H1 (cell line): ENCODE data around the gene LCP1. TPM values are rescaled to one million over a fixed set of nuclear protein-coding genes. Genes with fewer than 3 reads are reported as not detected.

ENCODE experiments used
- CTCF ChIA-PET: fragments of 300-600 bp; sonication (Branson Sonifier 250); formaldehyde crosslinking; loops from one replicate; lab custom pipeline; 2021; ENCODE audit not compliant: partially characterized antibody; lab: Charles Lee
- POLR2A ChIA-PET: fragments of 300-600 bp; sonication (Branson Sonifier 250); formaldehyde crosslinking; loops from one replicate; lab custom pipeline; 2021; ENCODE audit warnings: inconsistent platforms; ENCODE audit not compliant: partially characterized antibody; lab: Charles Lee
- DNase-seq, 2 experiments: peaks; one replicate each; pipeline versions ENCODE4 v3.0.0 to v3.0.0-alpha.2; 2010 to 2022; ENCODE audit warnings: low spot score in 2 of 2, low read depth in 1 of 2, mixed read lengths in 1 of 2
- FAIRE-seq: peaks from 2 replicates; lab custom pipeline; 2011; peaks lifted over from hg19 to GRCh38; lab: Jason Lieb, UNC
- H2AFZ ChIP-seq: 2 replicates; pipeline ENCODE4 v1.8.1; 2012; ENCODE audit warnings: low read length, inconsistent platforms
- H2AK5ac ChIP-seq: 2 replicates; pipeline ENCODE4 v1.6.1; 2013; ENCODE audit warnings: low read depth, low read length
- H2BK120ac ChIP-seq: replicated peaks from 2 replicates; pipeline ENCODE3; 2013; ENCODE audit warnings: low read depth, low read length, inconsistent platforms
- H2BK12ac ChIP-seq: 2 replicates; pipeline ENCODE4 v1.6.1; 2013; ENCODE audit warnings: low read depth, low read length
- H2BK15ac ChIP-seq: 2 replicates; pipeline ENCODE4 v1.6.1; 2013; ENCODE audit warnings: low read length
- H2BK20ac ChIP-seq: 2 replicates; pipeline ENCODE4 v1.6.1; 2013; ENCODE audit warnings: low read length
- H2BK5ac ChIP-seq: 2 replicates; pipeline ENCODE4 v1.6.1; 2013; ENCODE audit warnings: low read depth, low read length
- H3K14ac ChIP-seq: 2 replicates; pipeline ENCODE4 v1.6.1; 2013; ENCODE audit warnings: inconsistent platforms; ENCODE audit not compliant: insufficient read length
- H3K18ac ChIP-seq: 2 replicates; pipeline ENCODE4 v1.6.1; 2013; ENCODE audit warnings: low read length; ENCODE audit errors: extremely low read depth
- H3K23ac ChIP-seq: 2 replicates; pipeline ENCODE4 v1.6.1; 2013; ENCODE audit warnings: inconsistent platforms; ENCODE audit not compliant: insufficient read length
- H3K23me2 ChIP-seq: 2 replicates; pipeline ENCODE4 v1.6.1; 2013; ENCODE audit warnings: low read depth, low read length
- H3K27ac ChIP-seq: 2 replicates; pipeline ENCODE4 v1.6.1; 2011; ENCODE audit warnings: low read depth, low read length, inconsistent platforms
- H3K27me3 ChIP-seq, 4 experiments: replicated peaks in 1 of 4; 1 replicate in 1 of 4; 2 replicates in 3 of 4; pipeline versions ENCODE4 v1.6.1 to v1.8.1; 2011 to 2013; ENCODE audit warnings: low read length in 3 of 4, mild to moderate bottlenecking in 3 of 4, inconsistent platforms in 2 of 4, mixed read lengths in 2 of 4, moderate library complexity in 1 of 4; ENCODE audit not compliant: control insufficient read depth in 3 of 4, insufficient read depth in 3 of 4; ENCODE audit errors: extremely low read depth in 1 of 4
- H3K36me3 ChIP-seq, 4 experiments: 2 replicates each; pipeline versions ENCODE4 v1.6.1 to v1.8.1; 2011 to 2013; ENCODE audit warnings: mild to moderate bottlenecking in 4 of 4, low read length in 3 of 4, moderate library complexity in 2 of 4, control low read depth in 1 of 4, inconsistent platforms in 1 of 4; ENCODE audit not compliant: insufficient read depth in 4 of 4, control insufficient read depth in 2 of 4
- H3K4ac ChIP-seq: replicated peaks from 2 replicates; pipeline ENCODE3; 2013; ENCODE audit warnings: low read length, low read depth, mixed read lengths, inconsistent platforms; ENCODE audit not compliant: insufficient read length
- H3K4me1 ChIP-seq, 4 experiments: replicated peaks in 1 of 4; 1 replicate in 1 of 4; 2 replicates in 3 of 4; pipeline versions ENCODE4 v1.6.1 to v1.8.1; 2011 to 2013; ENCODE audit warnings: low read length in 3 of 4, inconsistent platforms in 2 of 4, mixed read lengths in 1 of 4; ENCODE audit not compliant: insufficient read depth in 4 of 4, control insufficient read depth in 3 of 4
- H3K4me2 ChIP-seq, 2 experiments: 2 replicates each; pipeline versions ENCODE4 v1.6.1 to v1.8.1; 2011 to 2013; ENCODE audit warnings: low read depth in 2 of 2, low read length in 2 of 2, control low read depth in 1 of 2, inconsistent platforms in 1 of 2, mild to moderate bottlenecking in 1 of 2; ENCODE audit not compliant: insufficient read depth in 1 of 2
- H3K4me3 ChIP-seq, 4 experiments: fragments of 200-600, 300-600 bp in 1 of 4; sonication (generic), shearing (Covaris generic), sonication (Bioruptor Twin) in 1 of 4; 2 replicates each; pipeline versions ENCODE4 v1.5.1 to v1.8.1; 2011 to 2016; ENCODE audit warnings: low read length in 4 of 4, low read depth in 3 of 4, control low read depth in 2 of 4, inconsistent platforms in 2 of 4, mild to moderate bottlenecking in 2 of 4, mixed read lengths in 1 of 4, moderate library complexity in 1 of 4; ENCODE audit not compliant: insufficient read depth in 2 of 4; ENCODE audit errors: extremely low read depth in 1 of 4
- H3K56ac ChIP-seq: replicated peaks from 2 replicates; pipeline ENCODE3; 2013; ENCODE audit warnings: low read depth, mild to moderate bottlenecking, mixed read lengths, low read length, inconsistent platforms; ENCODE audit not compliant: insufficient read length
- H3K79me1 ChIP-seq: 2 replicates; pipeline ENCODE4 v1.6.1; 2013; ENCODE audit warnings: low read depth, low read length, control low read depth
- H3K79me2 ChIP-seq, 2 experiments: 2 replicates each; pipeline versions ENCODE4 v1.6.1 to v1.8.1; 2012 to 2013; ENCODE audit warnings: low read length in 2 of 2, mild to moderate bottlenecking in 2 of 2, inconsistent platforms in 1 of 2; ENCODE audit not compliant: insufficient read depth in 2 of 2, control insufficient read depth in 1 of 2
- H3K9ac ChIP-seq, 4 experiments: replicated peaks in 1 of 4; 1 replicate in 1 of 4; 2 replicates in 3 of 4; pipeline versions ENCODE4 v1.6.1 to v1.8.1; 2011 to 2013; ENCODE audit warnings: low read depth in 3 of 4, low read length in 3 of 4, control low read depth in 2 of 4, mild to moderate bottlenecking in 2 of 4, moderate library complexity in 2 of 4, inconsistent platforms in 1 of 4; ENCODE audit errors: extremely low read depth in 1 of 4
- H3K9me3 ChIP-seq, 2 experiments: 2 replicates each; pipeline versions ENCODE4 v1.6.1 to v1.8.1; 2012 to 2013; ENCODE audit warnings: mild to moderate bottlenecking in 2 of 2, moderate library complexity in 2 of 2, control low read depth in 1 of 2, inconsistent platforms in 1 of 2, low read depth in 1 of 2, low read length in 1 of 2, mixed read lengths in 1 of 2; ENCODE audit not compliant: insufficient read depth in 2 of 2
- H4K20me1 ChIP-seq, 2 experiments: replicated peaks in 1 of 2; 2 replicates each; pipeline versions ENCODE3 to v1.8.1; 2011 to 2013; ENCODE audit warnings: inconsistent platforms in 2 of 2, low read length in 2 of 2, mild to moderate bottlenecking in 1 of 2; ENCODE audit not compliant: insufficient read depth in 2 of 2, control insufficient read depth in 1 of 2
- H4K5ac ChIP-seq: 2 replicates; pipeline ENCODE4 v1.6.1; 2013; ENCODE audit warnings: low read length, low read depth, mixed read lengths, inconsistent platforms; ENCODE audit not compliant: insufficient read length
- H4K8ac ChIP-seq: 2 replicates; pipeline ENCODE4 v1.8.0; 2013; ENCODE audit warnings: mild to moderate bottlenecking, moderate library complexity, low read length, inconsistent platforms; ENCODE audit not compliant: insufficient read depth; ENCODE audit errors: extremely low read depth
- H4K91ac ChIP-seq: replicated peaks from 2 replicates; pipeline ENCODE3; 2013; ENCODE audit warnings: low read length, mixed read lengths, inconsistent platforms; ENCODE audit not compliant: insufficient read length
- ASH2L ChIP-seq: fragments of 200-600, 300-600 bp; sonication (generic); IDR thresholded peaks from one replicate; pipeline ENCODE4 v1.7.1; 2017; ENCODE audit warnings: low read length
- BCL11A ChIP-seq, 2 experiments: IDR thresholded peaks; one replicate each; pipeline ENCODE4 v1.6.1; 2011; ENCODE audit warnings: low read depth in 2 of 2, low read length in 2 of 2, mild to moderate bottlenecking in 2 of 2
- CBX8 ChIP-seq: fragments of 300-800, 300-1000 bp; sonication (generic); IDR thresholded peaks from 2 replicates; pipeline ENCODE4 v1.7.1; 2016; ENCODE audit warnings: low read depth, low read length, borderline replicate concordance
- CTBP2 ChIP-seq: IDR thresholded peaks from 2 replicates; pipeline ENCODE4 v1.7.0; 2011; ENCODE audit warnings: borderline replicate concordance, mild to moderate bottlenecking, moderate library complexity, mixed read lengths, low read length; ENCODE audit not compliant: insufficient read depth, insufficient read length
- CTCF ChIP-seq, 3 experiments: IDR thresholded peaks; 1 replicate in 2 of 3; 2 replicates in 1 of 3; pipeline versions ENCODE4 v1.5.1 to v1.6.1; 2011; ENCODE audit warnings: low read length in 3 of 3, mild to moderate bottlenecking in 3 of 3, inconsistent platforms in 2 of 3, low read depth in 1 of 3, moderate library complexity in 1 of 3; ENCODE audit not compliant: insufficient read depth in 1 of 3; ENCODE audit errors: control extremely low read depth in 1 of 3
- FOSL1 ChIP-seq: IDR thresholded peaks from 2 replicates; pipeline ENCODE4 v1.6.1; 2011; ENCODE audit warnings: mild to moderate bottlenecking, low read depth, low read length, moderate library complexity; ENCODE audit not compliant: insufficient read depth
- MAFK ChIP-seq: IDR thresholded peaks from 2 replicates; pipeline ENCODE4 v1.6.1; 2012; ENCODE audit warnings: low read depth, mild to moderate bottlenecking, improper control_type of control experiment, low read length
- POLR2A ChIP-seq, 2 experiments: IDR thresholded peaks; 1 replicate in 1 of 2; 2 replicates in 1 of 2; pipeline ENCODE4 v1.6.1; 2011; ENCODE audit warnings: low read depth in 2 of 2, low read length in 2 of 2, mild to moderate bottlenecking in 2 of 2; ENCODE audit errors: control extremely low read depth in 1 of 2
- SP2 ChIP-seq: IDR thresholded peaks from 2 replicates; pipeline ENCODE4 v1.6.1; 2012; ENCODE audit warnings: mild to moderate bottlenecking, low read length, inconsistent platforms
- SRF ChIP-seq: IDR thresholded peaks from 2 replicates; pipeline ENCODE4 v1.6.1; 2011; ENCODE audit warnings: mild to moderate bottlenecking, low read depth, low read length, moderate library complexity
- TCF12 ChIP-seq: IDR thresholded peaks from 2 replicates; pipeline ENCODE4 v1.6.1; 2011; ENCODE audit warnings: low read depth, mild to moderate bottlenecking, low read length
- ZNF274 ChIP-seq: IDR thresholded peaks from 2 replicates; pipeline ENCODE4 v1.7.0; 2012; ENCODE audit warnings: low read length, borderline replicate concordance; ENCODE audit errors: extremely low read depth
- WGBS, 2 experiments: shearing (Covaris generic) in 1 of 2; methylation state at CpG; one replicate each; pipeline versions ENCODE4 v1.1.6 to v1.1.7; 2013 to 2015; ENCODE audit warnings: low lambda C conversion rate in 2 of 2, mixed read lengths in 2 of 2, inconsistent platforms in 1 of 2, low coverage in 1 of 2, missing lambda C conversion rate in 1 of 2; ENCODE audit not compliant: insufficient replicate concordance in 2 of 2, insufficient coverage in 1 of 2, insufficient read length in 1 of 2; ENCODE audit errors: extremely low coverage in 1 of 2, missing lambda C conversion rate in 1 of 2; 5-methylcytosine and 5-hydroxymethylcytosine counted together
- polyA plus RNA-seq, 7 experiments: library from polyadenylated mRNA; depleted of rRNA in 3 of 7; stranded (reverse) in 5 of 7; unstranded in 2 of 7; fragments of >200 nt in 5 of 7; fragments of 200-250 nt in 2 of 7; gene quantifications; 1 replicate in 5 of 7; 2 replicates in 1 of 7; 4 replicates in 1 of 7; pipeline versions ENCODE4 v1.2.1 to v1.2.3, GENCODE V29; 2011 to 2013; ENCODE audit warnings: missing spikeins in 2 of 7, mixed read lengths in 2 of 7
- total RNA-seq: library from RNA; stranded (reverse); fragmentation: NEBNext Ultra II Directional; extraction: Animal tissue kit (Norgen Biotek cat#: 25700); gene quantifications from 2 replicates; pipeline ENCODE4 v1.2.1, GENCODE V29; 2021

The LCP1 gene
- total and polyA plus RNA-seq, 2 of the 8 experiments (the other 6 are each of a cell fraction or from before 2014, with no cell fraction given) = 0.65 to 4.3 TPM

GRCh38 chr13:46094478-46094877 is 87.5 kb downstream of the LCP1 start:
- no peak overlapping the region for H3K27ac ChIP-seq
- H2AK5ac ChIP-seq = no peak overlapping the region
- H2AFZ ChIP-seq = no peak overlapping the region
- no peaks in the 10 kb centered on the region for H3K23me2 ChIP-seq
- no peak overlapping the region for H3K9ac ChIP-seq
- H3K4me2 ChIP-seq = no peak overlapping the region
- no peaks in the 10 kb centered on the region for H3K36me3 ChIP-seq
- no peak overlapping the region for H3K56ac ChIP-seq
- H4K91ac ChIP-seq = no peak overlapping the region
- no peaks in the 10 kb centered on the region for H3K79me1 ChIP-seq
- H3K18ac ChIP-seq = no peak overlapping the region
- no peak overlapping the region for H2BK120ac ChIP-seq
- no peak overlapping the region for H3K14ac ChIP-seq
- H3K9me3 ChIP-seq = no peaks in the 10 kb centered on the region
- H2BK20ac ChIP-seq = no peak overlapping the region
- H4K5ac ChIP-seq = no peak overlapping the region
- no peak overlapping the region for H3K4ac ChIP-seq
- FAIRE-seq = no peak
- H2BK15ac ChIP-seq = no peak overlapping the region
- no peak overlapping the region for H4K8ac ChIP-seq
- H3K23ac ChIP-seq = no peak overlapping the region
- ChIA-PET POLR2A (no interaction called here), CTCF (interaction anchor here (0.7 to 1.8 kb wide), 3 partner anchors 8 to 32 kb away, joined by 3 to 6 read pairs (median 3); no protein-coding TSS in a partner anchor)
- H2BK12ac ChIP-seq = no peak overlapping the region
- no peaks in the 10 kb centered on the region for H3K79me2 ChIP-seq
- WGBS, 2 experiments = 93% methylated on average over 3 of the region's 3 CpGs; no CpG with 5 or more reads in 1 of the 2 experiments
- peaks cover 0 to 1% (median 0%) of the 10 kb centered on the region in 4 experiments; a peak in 1 of 7 replicates for H3K27me3 ChIP-seq
- no peak overlapping the region for H3K4me3 ChIP-seq
- no peaks in the 10 kb centered on the region for H3K4me1 ChIP-seq
- no peaks in the 10 kb centered on the region for H4K20me1 ChIP-seq
- no peak for DNase-seq
- H2BK5ac ChIP-seq = no peak overlapping the region
- TF ChIP-seq ASH2L (no peak), MAFK (no peak), ZNF274 (no peak), FOSL1 (no peak), CTBP2 (no peak), SRF (no peak), POLR2A (IDR thresholded peaks at IDR 0.05; ENCODE audit: control extremely low read depth in 1 of 2, low read depth in 2 of 2, low read length in 2 of 2) (no peak), CBX8 (no peak), BCL11A (IDR thresholded peaks at IDR 0.05; ENCODE audit: low read depth in 2 of 2, low read length in 2 of 2) (no peak), CTCF (IDR thresholded peaks at IDR 0.05; ENCODE audit: control extremely low read depth in 1 of 3, insufficient read depth in 1 of 3, low read depth in 1 of 3, low read length in 3 of 3) (no peak), SP2 (no peak), TCF12 (no peak)
